Tibial nerve (tissue), 4 donors: ENCODE data around the gene JTB. TPM values are rescaled to one million over a fixed set of nuclear protein-coding genes. Genes with fewer than 3 reads are reported as not detected.

Source experiments
- DNase-seq, 2 donors: peaks; one replicate each; pipeline ENCODE4 v3.0.0-alpha.2; 2019; ENCODE audit warnings: low spot score in 2 of 2
- H3K27ac ChIP-seq, 4 donors: fragments of 200-600 bp; sonication (generic) in 3 of 4; one replicate each; pipeline ENCODE4 v1.5.1; 2017 to 2019; ENCODE audit warnings: mild to moderate bottlenecking in 1 of 4
- H3K27me3 ChIP-seq, 2 donors: fragments of 200-600 bp; sonication (generic) in 1 of 2; one replicate each; pipeline versions ENCODE4 v1.5.1 to v1.6.0; 2017 to 2019
- H3K36me3 ChIP-seq, 3 donors: fragments of 200-600 bp; sonication (generic); one replicate each; pipeline ENCODE4 v1.5.1; 2018 to 2019
- H3K4me1 ChIP-seq, 4 donors: fragments of 200-600 bp; sonication (generic) in 3 of 4; one replicate each; pipeline ENCODE4 v1.5.1; 2017 to 2019
- H3K4me3 ChIP-seq, 4 donors: fragments of 200-600 bp; sonication (generic) in 3 of 4; one replicate each; pipeline ENCODE4 v1.5.1; 2017 to 2019; ENCODE audit warnings: mild to moderate bottlenecking in 1 of 4, moderate library complexity in 1 of 4
- H3K9me3 ChIP-seq, 4 donors: fragments of 200-600 bp; sonication (generic) in 3 of 4; one replicate each; pipeline ENCODE4 v1.5.1; 2017 to 2019
- EP300 ChIP-seq, 2 donors: sonication (generic); formaldehyde crosslinking; IDR thresholded peaks; one replicate each; pipeline ENCODE4 v1.6.1; 2017; ENCODE audit warnings: antibody characterized with exemption in 2 of 2, mild to moderate bottlenecking in 1 of 2
- POLR2A ChIP-seq, 2 donors: fragments of 450-650 bp; IDR thresholded peaks; one replicate each; pipeline ENCODE4 v1.6.1; 2017; ENCODE audit warnings: antibody characterized with exemption in 2 of 2, mild to moderate bottlenecking in 2 of 2, moderate library complexity in 2 of 2
- WGBS, 2 donors: methylation state at CpG; one replicate each; pipeline ENCODE4 v1.1.5; 2018; 5-methylcytosine and 5-hydroxymethylcytosine counted together
- total RNA-seq, 4 donors: library from RNA; depleted of rRNA; stranded (reverse); fragments of >200 nt; gene quantifications; one replicate each; pipeline ENCODE4 v1.1.0, GENCODE V29; 2016
- TF ChIP-seq, protein P1 (sequence below), 5 experiments: fragments of 200-600 bp in 3 of 5; fragments of 450-650 bp in 2 of 5; sonication (generic) in 3 of 5; IDR thresholded peaks; one replicate each; pipeline ENCODE4 v1.5.1; 2016 to 2019; ENCODE audit warnings: antibody characterized with exemption in 5 of 5, mild to moderate bottlenecking in 3 of 5, moderate library complexity in 2 of 5

JTB gene
- total RNA-seq, 4 donors from 2014 or later, result 149 to 289 (median 241) TPM

DNA sequence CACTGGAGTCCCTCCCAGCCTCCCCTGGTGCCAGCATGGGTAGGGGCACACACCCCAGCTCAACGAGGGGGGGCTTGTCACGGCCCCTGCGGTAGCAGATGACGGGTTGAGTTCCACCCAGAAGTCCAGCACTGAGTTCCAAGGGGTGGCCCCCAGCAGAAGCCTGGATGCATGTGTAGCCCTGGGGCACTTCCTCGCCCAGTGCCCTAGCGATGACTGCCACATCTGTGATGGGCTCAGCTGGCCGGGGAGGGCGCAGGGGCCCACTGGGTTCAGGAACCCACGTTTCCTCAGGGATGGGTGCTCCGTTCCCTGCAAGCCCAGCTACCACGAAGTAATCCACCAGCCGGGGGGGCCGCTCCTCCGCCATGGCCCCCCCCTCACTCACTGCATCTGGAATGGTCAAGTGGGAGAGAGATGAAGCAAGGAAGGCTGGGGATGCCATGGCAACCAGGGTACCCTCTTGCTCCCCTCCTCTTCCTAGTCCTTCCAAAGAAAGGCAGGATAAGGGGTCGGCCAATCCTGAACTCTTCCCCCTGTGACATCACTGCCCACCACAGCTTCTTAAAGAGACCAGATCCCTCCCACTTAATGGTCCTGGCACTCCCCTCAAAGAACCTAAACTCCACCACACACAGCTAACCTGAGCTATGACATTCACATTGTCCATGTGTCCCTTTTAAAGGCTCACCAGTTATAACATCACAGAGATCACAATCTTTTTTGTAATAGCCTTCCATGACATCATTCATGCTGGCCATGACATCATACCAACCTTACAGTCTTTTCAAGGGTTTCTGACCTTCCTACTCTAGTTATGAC, 33.3 kb downstream of the JTB start:
- Histone ChIP-seq H3K27ac (peak overlapping the region; percentile 91 to 99 (median 96)), H3K9me3 (no peaks in the 10 kb centered on the region), H3K4me3 (peak overlapping the region in 2 of 4 donors; percentile 65 to 94), H3K27me3 (no peaks in the 10 kb centered on the region), H3K36me3 (peaks cover 3 to 57% (median 11%) of the 10 kb centered on the region in 3 donors), H3K4me1 (peaks cover 0 to 29% (median 14%) of the 10 kb centered on the region in 4 donors)
- WGBS, 2 donors, result 74 to 75% methylated on average over 11 to 15 of the region's 15 CpGs
- TF ChIP-seq POLR2A (IDR thresholded peaks at IDR 0.05), result no peak
- TF ChIP-seq EP300 (IDR thresholded peaks at IDR 0.05), result no peak
- TF ChIP-seq, protein P1, sequence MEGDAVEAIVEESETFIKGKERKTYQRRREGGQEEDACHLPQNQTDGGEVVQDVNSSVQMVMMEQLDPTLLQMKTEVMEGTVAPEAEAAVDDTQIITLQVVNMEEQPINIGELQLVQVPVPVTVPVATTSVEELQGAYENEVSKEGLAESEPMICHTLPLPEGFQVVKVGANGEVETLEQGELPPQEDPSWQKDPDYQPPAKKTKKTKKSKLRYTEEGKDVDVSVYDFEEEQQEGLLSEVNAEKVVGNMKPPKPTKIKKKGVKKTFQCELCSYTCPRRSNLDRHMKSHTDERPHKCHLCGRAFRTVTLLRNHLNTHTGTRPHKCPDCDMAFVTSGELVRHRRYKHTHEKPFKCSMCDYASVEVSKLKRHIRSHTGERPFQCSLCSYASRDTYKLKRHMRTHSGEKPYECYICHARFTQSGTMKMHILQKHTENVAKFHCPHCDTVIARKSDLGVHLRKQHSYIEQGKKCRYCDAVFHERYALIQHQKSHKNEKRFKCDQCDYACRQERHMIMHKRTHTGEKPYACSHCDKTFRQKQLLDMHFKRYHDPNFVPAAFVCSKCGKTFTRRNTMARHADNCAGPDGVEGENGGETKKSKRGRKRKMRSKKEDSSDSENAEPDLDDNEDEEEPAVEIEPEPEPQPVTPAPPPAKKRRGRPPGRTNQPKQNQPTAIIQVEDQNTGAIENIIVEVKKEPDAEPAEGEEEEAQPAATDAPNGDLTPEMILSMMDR (IDR thresholded peaks at IDR 0.05), result no peak
- DNase-seq, result no peak

DNA sequence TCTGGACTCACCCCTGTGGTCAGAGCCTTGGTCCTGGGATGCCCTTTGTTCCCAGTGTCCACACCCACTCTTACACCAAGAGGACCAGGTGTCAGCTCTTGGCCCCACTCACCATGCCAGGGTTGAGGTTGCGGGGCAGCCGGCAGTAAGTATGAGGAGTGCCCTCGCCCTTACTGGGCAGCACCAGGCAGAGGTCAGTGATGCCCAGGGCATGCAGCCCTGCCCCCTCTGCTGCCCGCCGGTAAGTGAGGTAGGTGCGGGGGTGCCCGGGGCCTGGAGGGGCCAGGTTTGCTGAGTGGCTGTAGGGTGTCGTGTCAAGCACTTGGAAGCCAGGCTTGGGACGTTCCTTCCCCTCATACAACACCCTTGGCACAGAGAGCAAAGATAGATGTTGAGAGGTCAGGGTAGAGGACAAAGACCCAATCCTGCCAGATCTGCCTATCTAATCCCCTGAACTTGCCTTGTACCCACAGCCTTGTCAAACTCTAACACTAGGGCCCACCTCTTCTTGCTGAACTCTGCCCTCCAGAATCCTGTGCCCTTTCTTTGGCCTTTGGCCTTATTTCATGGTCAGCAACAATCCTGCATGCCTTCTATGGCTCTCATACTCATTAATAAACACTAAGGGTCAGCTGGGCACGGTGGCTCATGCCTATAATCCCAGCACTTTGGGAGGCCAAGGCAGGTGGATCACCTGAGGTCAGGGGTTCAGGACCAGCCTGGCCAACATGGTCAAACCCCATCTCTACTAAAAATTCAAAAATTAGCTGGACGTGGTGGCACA, 34.5 kb downstream of the JTB start:
- DNase-seq, result no peak
- Histone ChIP-seq H3K4me3 (no peak overlapping the region), H3K27ac (no peak overlapping the region), H3K4me1 (peaks cover 0 to 29% (median 14%) of the 10 kb centered on the region in 4 donors), H3K36me3 (peaks cover 3 to 57% (median 9%) of the 10 kb centered on the region in 3 donors), H3K9me3 (no peaks in the 10 kb centered on the region), H3K27me3 (no peaks in the 10 kb centered on the region)
- no peak for TF ChIP-seq EP300 (IDR thresholded peaks at IDR 0.05)
- TF ChIP-seq, protein P1 (IDR thresholded peaks at IDR 0.05), result no peak
- no peak for TF ChIP-seq POLR2A (IDR thresholded peaks at IDR 0.05)
- 83 to 85% methylated on average over 11 of the region's 11 CpGs for WGBS, 2 donors

DNA sequence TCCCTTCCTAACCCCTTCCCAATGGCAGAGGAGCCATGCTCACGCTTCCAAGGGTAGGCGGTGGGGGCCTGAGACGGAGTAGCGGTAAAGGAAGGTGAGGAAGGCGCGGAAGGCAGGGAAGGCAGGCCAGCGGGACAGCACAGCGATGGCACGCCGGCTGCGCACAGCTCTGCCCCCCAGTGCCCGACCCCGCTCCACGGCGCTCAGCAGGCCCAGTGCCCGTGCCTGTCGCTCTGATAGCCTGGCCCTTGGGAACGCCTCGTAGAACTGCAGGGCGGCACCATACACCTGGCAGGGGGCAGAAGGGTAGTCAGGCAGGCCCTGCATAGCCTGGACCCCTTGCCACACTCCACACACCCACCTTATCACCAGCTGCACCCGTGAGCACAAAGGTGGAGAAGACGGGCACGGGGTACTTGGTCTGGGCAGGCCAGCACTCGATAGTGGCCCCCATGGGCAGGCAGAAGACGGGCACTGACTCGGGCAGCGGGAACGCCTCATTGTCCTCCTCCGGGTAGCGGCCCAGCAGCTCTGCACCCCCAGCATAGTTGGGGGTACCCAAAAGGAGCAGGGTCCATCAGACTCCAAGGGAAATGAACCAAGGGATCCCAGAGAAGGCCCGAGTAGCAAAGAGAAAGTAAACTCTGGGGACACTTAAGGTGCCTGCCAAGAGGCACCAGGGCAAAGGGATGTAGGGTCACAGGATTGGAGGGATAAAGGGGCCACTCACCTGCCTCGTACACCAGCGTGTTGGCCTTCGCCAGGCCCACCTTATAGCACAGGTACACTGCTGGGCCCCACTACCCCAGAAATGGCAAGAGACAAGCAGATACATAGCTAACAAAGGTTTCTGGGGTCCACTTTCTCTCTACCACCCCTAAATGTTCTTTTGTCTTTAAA, 35.4 kb downstream of the JTB start:
- WGBS, 2 donors, result 93 to 94% methylated on average over 31 of the region's 34 CpGs
- no peaks in the 10 kb centered on the region for H3K9me3 ChIP-seq
- no peaks in the 10 kb centered on the region for H3K27me3 ChIP-seq
- no peak overlapping the region for H3K4me3 ChIP-seq
- H3K36me3 ChIP-seq, result peaks cover 3 to 60% (median 15%) of the 10 kb centered on the region in 3 donors
- TF ChIP-seq, protein P1 (IDR thresholded peaks at IDR 0.05), result no peak
- no peak for DNase-seq
- H3K27ac ChIP-seq, result no peak overlapping the region
- H3K4me1 ChIP-seq, result peaks cover 0 to 26% (median 14%) of the 10 kb centered on the region in 4 donors

DNA sequence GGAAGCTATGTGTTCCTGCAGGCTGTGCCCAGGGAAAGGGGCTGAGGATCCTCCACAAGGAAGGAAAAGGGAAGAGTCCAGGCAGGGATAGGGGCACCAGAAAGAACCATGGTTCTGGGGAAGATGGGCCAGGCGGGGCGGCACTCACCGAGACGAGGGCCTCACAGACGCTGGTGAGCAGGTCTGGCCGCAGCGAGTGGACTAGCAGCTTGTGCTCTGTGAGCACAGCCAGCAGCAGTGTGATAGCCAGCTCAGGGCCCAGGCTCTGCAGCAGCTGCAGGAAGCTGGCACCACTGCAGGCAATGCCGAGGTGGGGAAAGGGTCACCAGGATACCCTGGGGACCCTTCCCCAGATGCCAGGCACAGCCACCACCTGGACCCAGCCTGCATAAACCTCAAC, 36.7 kb downstream of the JTB start:
- 87% methylated on average over 8 of the region's 8 CpGs for WGBS, 2 donors
- Histone ChIP-seq H3K27me3 (no peaks in the 10 kb centered on the region), H3K27ac (no peak overlapping the region), H3K4me1 (peaks cover 0 to 21% (median 10%) of the 10 kb centered on the region in 4 donors), H3K36me3 (peaks cover 8 to 73% (median 28%) of the 10 kb centered on the region in 3 donors), H3K9me3 (no peaks in the 10 kb centered on the region), H3K4me3 (no peak overlapping the region)
- TF ChIP-seq POLR2A (IDR thresholded peaks at IDR 0.05) (no peak), EP300 (IDR thresholded peaks at IDR 0.05) (no peak)
- TF ChIP-seq, protein P1 (IDR thresholded peaks at IDR 0.05), result no peak
- no peak for DNase-seq
